Epithelial cell of proximal tubule (primary cell): ENCODE measurements around the gene PTPRD. TPM values are rescaled to one million over a fixed set of nuclear protein-coding genes. Genes with fewer than 3 reads are reported as not detected.

Source experiments
- DNase-seq: peaks from one replicate; pipeline ENCODE4 v3.0.0-alpha.2; 2011; ENCODE audit warnings: low read depth
- H3K4me3 ChIP-seq: 2 replicates; pipeline ENCODE4 v1.5.1; 2011; ENCODE audit warnings: low read depth, mild to moderate bottlenecking, low read length
- CTCF ChIP-seq: conservative IDR thresholded peaks from 2 replicates; pipeline ENCODE4 v1.5.1; 2012; ENCODE audit warnings: low read depth, mild to moderate bottlenecking, low read length
- total RNA-seq: library from RNA; depleted of rRNA; stranded (reverse); fragments of >200 nt; gene quantifications from 2 replicates; pipeline ENCODE4 v1.2.3, GENCODE V29; 2015

PTPRD gene
- total RNA-seq, 1 donor from 2014 or later: 3.2 TPM

DNA sequence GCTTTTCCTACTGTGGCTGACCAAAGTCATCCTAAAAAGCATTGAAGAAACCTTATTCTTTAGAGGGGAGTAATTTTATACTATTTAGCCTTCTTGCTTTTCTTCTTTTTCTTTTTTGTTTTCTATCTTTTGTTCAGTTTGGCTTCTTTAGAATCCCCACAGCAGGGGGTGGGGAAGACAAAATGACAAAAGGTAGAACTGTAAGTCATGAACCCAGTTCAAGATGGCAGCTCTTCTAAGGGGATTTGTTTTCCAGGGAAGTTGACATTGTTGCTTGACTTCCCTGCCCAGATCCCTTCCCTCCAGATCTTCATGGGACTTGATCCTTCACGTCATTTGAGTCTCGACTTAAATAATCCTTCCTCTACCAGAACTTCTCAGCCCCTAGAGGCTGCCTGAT lies 2120.8 kb downstream of the PTPRD start:
- no peak for DNase-seq
- no peak overlapping the region for H3K4me3 ChIP-seq
- TF ChIP-seq CTCF: no peak

GRCh38 chr9:8491563-8491962 lies 2121.2 kb downstream of the PTPRD start:
- no peak for DNase-seq
- TF ChIP-seq CTCF: no peak
- H3K4me3 ChIP-seq: no peak overlapping the region

- DNase-seq: peak; percentile 22
- H3K4me3 ChIP-seq: no peak overlapping the region
- no peak for TF ChIP-seq CTCF
These were observed 2123.0 kb downstream of the PTPRD start for GRCh38 chr9:8489835-8490234.

- no peak overlapping the region for H3K4me3 ChIP-seq
- peak; percentile 31 for DNase-seq
- peak; percentile 73 for TF ChIP-seq CTCF
These were observed 2126.7 kb downstream of the PTPRD start for GRCh38 chr9:8486095-8486494.

DNA sequence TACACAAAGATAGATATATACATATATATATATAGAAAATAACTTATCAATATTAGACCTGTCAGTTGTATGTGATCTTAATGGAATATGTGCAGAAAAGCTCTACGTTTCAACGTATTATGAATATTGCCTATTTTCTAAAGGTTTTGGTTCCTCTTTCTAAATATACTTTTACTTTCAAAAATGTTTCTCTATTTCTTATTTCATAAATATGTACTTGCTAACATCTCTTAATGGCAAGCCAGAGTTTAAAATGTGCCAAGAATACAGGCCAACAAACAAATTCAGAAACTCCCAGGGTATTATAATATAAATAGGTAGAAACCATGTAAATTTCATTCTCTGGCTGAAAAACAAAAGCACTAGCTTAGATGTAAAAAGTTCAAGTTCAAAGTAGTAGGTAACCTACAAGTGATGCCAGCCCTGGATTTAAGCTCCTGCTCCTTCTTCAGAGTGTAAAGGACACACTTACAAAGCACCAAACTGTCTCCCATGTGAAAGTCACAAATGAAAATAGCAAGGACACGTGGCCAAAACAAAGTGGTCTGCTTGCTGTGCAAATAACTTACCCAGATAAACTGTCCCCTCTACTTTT lies 2128.1 kb downstream of the PTPRD start:
- DNase-seq: no peak
- no peak overlapping the region for H3K4me3 ChIP-seq
- no peak for TF ChIP-seq CTCF

- DNase-seq: no peak
- TF ChIP-seq CTCF: no peak
- H3K4me3 ChIP-seq: no peak overlapping the region
These were observed 2135.4 kb downstream of the PTPRD start for GRCh38 chr9:8477450-8477849.

- no peak for DNase-seq
- no peak overlapping the region for H3K4me3 ChIP-seq
- no peak for TF ChIP-seq CTCF
These were observed 2137.9 kb downstream of the PTPRD start for GRCh38 chr9:8474937-8475336.
